HG02943 (cell line): Measurements from ENCODE around the gene CTNND2.

Experiments
- ATAC-seq: cut with Tn5 transposase; IDR thresholded peaks from one replicate; pipeline ENCODE4 v1.9.1; 2021; ENCODE audit warnings: mild to moderate bottlenecking, low read depth, moderate library complexity; ENCODE audit not compliant: unreplicated experiment

Gene CTNND2

GRCh38 chr5:11904265-11904906, at the start of gene CTNND2:
Gene CTNND2 (minus strand): TSS chr5:11904446. CDS start chr5:11903853, 593 bp downstream.
- ATAC-seq, result no peak

GRCh38 chr5:11946317-11946716, 42.1 kb upstream of the CTNND2 start:
- no peak for ATAC-seq

GRCh38 chr5:11941566-11941965, 37.3 kb upstream of the CTNND2 start:
- ATAC-seq, result no peak

- no peak for ATAC-seq
These were observed 27.4 kb upstream of the CTNND2 start for GRCh38 chr5:11931638-11932037.

- ATAC-seq, result no peak
These were observed 24.7 kb upstream of the CTNND2 start for GRCh38 chr5:11928909-11929308.

- ATAC-seq, result no peak
These were observed 21.5 kb upstream of the CTNND2 start for GRCh38 chr5:11925701-11926100.

- no peak for ATAC-seq
These were observed 18.1 kb upstream of the CTNND2 start for GRCh38 chr5:11922394-11922793.

- ATAC-seq, result no peak
These were observed 14.3 kb upstream of the CTNND2 start for GRCh38 chr5:11918463-11919045.

GRCh38 chr5:11909471-11909870, 5.2 kb upstream of the CTNND2 start:
- ATAC-seq, result no peak

GRCh38 chr5:11906497-11906896, 2.3 kb upstream of the CTNND2 start:
- no peak for ATAC-seq

- no peak for ATAC-seq
These were observed 960 bp upstream of the CTNND2 start for GRCh38 chr5:11905206-11905605.

GRCh38 chr5:11903614-11904264, 507 bp downstream of the CTNND2 start:
- no peak for ATAC-seq

- no peak for ATAC-seq
These were observed 1.1 kb downstream of the CTNND2 start for GRCh38 chr5:11903121-11903613.

- ATAC-seq, result no peak
These were observed 2.0 kb downstream of the CTNND2 start for GRCh38 chr5:11902201-11902619.

- ATAC-seq, result no peak
These were observed 5.5 kb downstream of the CTNND2 start for GRCh38 chr5:11898787-11899186.

- ATAC-seq, result no peak
These were observed 6.5 kb downstream of the CTNND2 start for GRCh38 chr5:11897781-11898180.

GRCh38 chr5:11894992-11895391, 9.3 kb downstream of the CTNND2 start:
- ATAC-seq, result no peak

GRCh38 chr5:11892832-11893231, 11.4 kb downstream of the CTNND2 start:
- no peak for ATAC-seq

- ATAC-seq, result no peak
These were observed 13.5 kb downstream of the CTNND2 start for GRCh38 chr5:11890777-11891176.

GRCh38 chr5:11888221-11888620, 16.0 kb downstream of the CTNND2 start:
- no peak for ATAC-seq

- no peak for ATAC-seq
These were observed 25.4 kb downstream of the CTNND2 start for GRCh38 chr5:11878814-11879213.

- no peak for ATAC-seq
These were observed 30.7 kb downstream of the CTNND2 start for GRCh38 chr5:11873587-11873986.
